IMR-90 (cell line): Measurements from ENCODE around the gene CD68. TPM values are rescaled to one million over a fixed set of nuclear protein-coding genes. Genes with fewer than 3 reads are reported as not detected.

Experiments used
- ATAC-seq: fragments of 200-7000 bp; cut with Tn5 transposase; 2 replicates; pipeline ENCODE4 v1.9.1; 2020; ENCODE audit warnings: low read depth, mild to moderate bottlenecking, moderate library complexity
- BruUV-seq: library from RNA; stranded (reverse); fragments of 400-500 nt; replicated peaks from 2 replicates; lab custom pipeline; 2021; lab: Mats Ljungman, UMichigan
- CTCF ChIA-PET: fragments of 300-600 bp; formaldehyde crosslinking; extraction: SDS; loops from one replicate; lab custom pipeline; 2021; ENCODE audit warnings: antibody characterized with exemption; lab: Yijun Ruan, JAX
- POLR2A ChIA-PET: fragments of 300-600 bp; sonication (Branson Sonifier 250); formaldehyde crosslinking; loops from one replicate; lab custom pipeline; 2022; ENCODE audit warnings: antibody characterized with exemption; ENCODE audit not compliant: unreplicated experiment; lab: Charles Lee
- DNase-seq: peaks from one replicate; pipeline ENCODE4 v3.0.0; 2013
- H2AFZ ChIP-seq: replicated peaks from 2 replicates; pipeline ENCODE3; 2013; ENCODE audit warnings: low read length, mild to moderate bottlenecking; ENCODE audit not compliant: poor library complexity
- H2AK5ac ChIP-seq: 2 replicates; pipeline ENCODE4 v1.6.1; 2013; ENCODE audit warnings: low read depth, low read length, inconsistent platforms
- H2AK9ac ChIP-seq: replicated peaks from 2 replicates; pipeline ENCODE3; 2013; ENCODE audit warnings: mild to moderate bottlenecking, low read depth, low read length, moderate library complexity; ENCODE audit not compliant: poor library complexity
- H2BK120ac ChIP-seq: 2 replicates; pipeline ENCODE4 v1.6.1; 2013; ENCODE audit warnings: low read depth, low read length, inconsistent platforms
- H2BK15ac ChIP-seq: 3 replicates; pipeline ENCODE4 v1.6.1; 2013; ENCODE audit warnings: low read depth, low read length, inconsistent platforms
- H2BK20ac ChIP-seq: 2 replicates; pipeline ENCODE4 v1.6.1; 2013; ENCODE audit warnings: low read depth, mild to moderate bottlenecking, inconsistent platforms, low read length, moderate library complexity
- H2BK5ac ChIP-seq: 2 replicates; pipeline ENCODE4 v1.6.1; 2013; ENCODE audit warnings: mild to moderate bottlenecking, low read depth, low read length, inconsistent platforms; ENCODE audit not compliant: poor library complexity, severe bottlenecking
- H3K14ac ChIP-seq: replicated peaks from 2 replicates; pipeline ENCODE4 v1.6.1; 2013; ENCODE audit warnings: low read depth, low read length, inconsistent platforms
- H3K18ac ChIP-seq: 2 replicates; pipeline ENCODE4 v1.6.1; 2013; ENCODE audit warnings: low read depth, low read length, control low read depth
- H3K23ac ChIP-seq: 2 replicates; pipeline ENCODE4 v1.6.1; 2013; ENCODE audit warnings: low read depth, low read length, inconsistent platforms
- H3K27ac ChIP-seq: 2 replicates; pipeline ENCODE4 v1.5.1; 2013; ENCODE audit warnings: mild to moderate bottlenecking, control low read depth, low read length; ENCODE audit not compliant: insufficient read depth
- H3K27me3 ChIP-seq: 2 replicates; pipeline ENCODE4 v1.6.1; 2013; ENCODE audit warnings: low read length; ENCODE audit not compliant: control insufficient read depth, insufficient read depth
- H3K36me3 ChIP-seq: 2 replicates; pipeline ENCODE4 v1.6.1; 2013; ENCODE audit warnings: low read length, mixed read lengths; ENCODE audit not compliant: control insufficient read depth, insufficient read depth
- H3K4ac ChIP-seq: 2 replicates; pipeline ENCODE4 v1.6.1; 2013; ENCODE audit warnings: low read depth, low read length, inconsistent platforms
- H3K4me1 ChIP-seq: 2 replicates; pipeline ENCODE4 v1.6.1; 2013; ENCODE audit warnings: low read length, mixed read lengths; ENCODE audit not compliant: control insufficient read depth, insufficient read depth
- H3K4me2 ChIP-seq: 2 replicates; pipeline ENCODE4 v1.6.1; 2013; ENCODE audit warnings: low read depth, mild to moderate bottlenecking, control low read depth, low read length, moderate library complexity
- H3K4me3 ChIP-seq: 2 replicates; pipeline ENCODE4 v1.5.1; 2013; ENCODE audit warnings: low read depth, mild to moderate bottlenecking, control low read depth, low read length, moderate library complexity; ENCODE audit not compliant: insufficient read depth
- H3K56ac ChIP-seq: 2 replicates; pipeline ENCODE4 v1.6.1; 2013; ENCODE audit warnings: low read length, inconsistent platforms; ENCODE audit not compliant: insufficient read depth; ENCODE audit errors: extremely low read depth
- H3K79me1 ChIP-seq, 2 experiments: 2 replicates each; pipeline ENCODE4 v1.6.1; 2013; ENCODE audit warnings: low read length in 2 of 2, inconsistent platforms in 1 of 2, low read depth in 1 of 2
- H3K9ac ChIP-seq: 2 replicates; pipeline ENCODE4 v1.6.1; 2013; ENCODE audit warnings: low read depth, low read length, control low read depth
- H3K9me1 ChIP-seq: 2 replicates; pipeline ENCODE4 v1.6.1; 2013; ENCODE audit warnings: low read length, inconsistent platforms; ENCODE audit not compliant: insufficient read depth
- H3K9me3 ChIP-seq: 2 replicates; pipeline ENCODE4 v1.6.1; 2013; ENCODE audit warnings: low read length; ENCODE audit not compliant: control insufficient read depth, insufficient read depth
- H4K20me1 ChIP-seq: 2 replicates; pipeline ENCODE4 v1.6.1; 2013; ENCODE audit warnings: low read length, inconsistent platforms; ENCODE audit not compliant: insufficient read depth
- H4K5ac ChIP-seq: 2 replicates; pipeline ENCODE4 v1.6.1; 2013; ENCODE audit warnings: mild to moderate bottlenecking, low read depth, low read length, control low read depth
- H4K8ac ChIP-seq, 2 experiments: 2 replicates each; pipeline ENCODE4 v1.6.1; 2013; ENCODE audit warnings: low read depth in 2 of 2, low read length in 2 of 2, control low read depth in 1 of 2, inconsistent platforms in 1 of 2
- H4K91ac ChIP-seq: 2 replicates; pipeline ENCODE4 v1.6.1; 2013; ENCODE audit warnings: low read depth, low read length, inconsistent platforms; ENCODE audit not compliant: insufficient read depth
- BHLHE40 ChIP-seq: fragments of 150-350 bp; IDR thresholded peaks from 2 replicates; pipeline ENCODE4 v1.6.1; 2016; ENCODE audit warnings: mild to moderate bottlenecking, low read depth, low read length
- CEBPB ChIP-seq: IDR thresholded peaks from 2 replicates; pipeline ENCODE4 v1.6.1; 2012; ENCODE audit warnings: low read depth, low read length, improper control_type of control experiment
- CHD1 ChIP-seq: IDR thresholded peaks from 2 replicates; pipeline ENCODE4 v1.6.1; 2012; ENCODE audit warnings: low read depth, low read length, improper control_type of control experiment
- ELK1 ChIP-seq: fragments of 150-350 bp; IDR thresholded peaks from 2 replicates; pipeline ENCODE4 v1.6.1; 2016; ENCODE audit warnings: low read depth, mild to moderate bottlenecking, low read length, moderate library complexity, borderline replicate concordance
- FOS ChIP-seq: fragments of 150-350 bp; IDR thresholded peaks from 2 replicates; pipeline ENCODE4 v1.6.1; 2016; ENCODE audit warnings: low read depth, low read length
- MAFK ChIP-seq: IDR thresholded peaks from 2 replicates; pipeline ENCODE4 v1.6.1; 2012; ENCODE audit warnings: low read depth, low read length, improper control_type of control experiment
- MAZ ChIP-seq: IDR thresholded peaks from 2 replicates; pipeline ENCODE4 v1.6.1; 2012; ENCODE audit warnings: low read depth, mild to moderate bottlenecking, low read length, improper control_type of control experiment, moderate library complexity, borderline replicate concordance
- NFE2L2 ChIP-seq: fragments of 150-350 bp; IDR thresholded peaks from 2 replicates; pipeline ENCODE4 v1.6.1; 2016; ENCODE audit warnings: low read depth, mild to moderate bottlenecking, low read length
- POLR2A ChIP-seq: IDR thresholded peaks from 2 replicates; pipeline ENCODE4 v1.6.1; 2012; ENCODE audit warnings: mild to moderate bottlenecking, low read depth, low read length
- RAD21 ChIP-seq: IDR thresholded peaks from 2 replicates; pipeline ENCODE4 v1.6.1; 2012; ENCODE audit warnings: low read length, improper control_type of control experiment
- RCOR1 ChIP-seq: IDR thresholded peaks from 2 replicates; pipeline ENCODE4 v1.6.1; 2012; ENCODE audit warnings: mild to moderate bottlenecking, low read length, improper control_type of control experiment; ENCODE audit not compliant: insufficient replicate concordance
- SMC3 ChIP-seq: fragments of 150-350 bp; IDR thresholded peaks from 2 replicates; pipeline ENCODE4 v1.6.1; 2016; ENCODE audit warnings: low read depth, mild to moderate bottlenecking, antibody characterized with exemption, low read length, moderate library complexity
- USF2 ChIP-seq: fragments of 150-350 bp; IDR thresholded peaks from 2 replicates; pipeline ENCODE4 v1.6.1; 2017; ENCODE audit warnings: mild to moderate bottlenecking, antibody characterized with exemption, low read length, low read depth
- WGBS, 2 experiments: methylation state at CpG; one replicate each; pipeline versions ENCODE4 v1.1.5 to v1.1.7; 2013; ENCODE audit warnings: missing lambda C conversion rate in 2 of 2; ENCODE audit not compliant: insufficient read length in 1 of 2; ENCODE audit errors: extremely low coverage in 2 of 2; 5-methylcytosine and 5-hydroxymethylcytosine counted together
- dilution Hi-C: fragments of 300-500 bp; cut with HindIII; formaldehyde crosslinking; loops from one replicate; pipeline ENCODE4 v1.14.3; 2018; ENCODE audit warnings: low sequenced_read_pairs; ENCODE audit not compliant: unreplicated experiment
- in situ Hi-C: fragments of 300-500 bp; cut with MboI; formaldehyde crosslinking; loops from 3 replicates; pipeline ENCODE4 v1.14.3; 2019; ENCODE audit warnings: low sequenced_read_pairs, inconsistent platforms, mixed read lengths
- intact Hi-C: fragments of 100-400 bp; cut with micrococcal nuclease; formaldehyde crosslinking; loops from 2 replicates; pipeline ENCODE4 v1.10.0; 2022
- polyA plus RNA-seq, 3 experiments: library from polyadenylated mRNA; depleted of rRNA; stranded (reverse); fragments of >200 nt; gene quantifications; 2 replicates each; pipeline ENCODE4 v1.2.3, GENCODE V29; 2012; ENCODE audit warnings: low replicate concordance in 1 of 3
- total RNA-seq: library from RNA; depleted of rRNA; stranded (reverse); fragments of >200 nt; gene quantifications from 2 replicates; pipeline ENCODE4 v1.2.3, GENCODE V29; 2012

The CD68 gene
- total and polyA plus RNA-seq, 2 of the 4 experiments (the other 2 are of a cell fraction) = 16.0 to 43.1 TPM

GRCh38 chr17:7580604-7581575, 1.5 kb downstream of the CD68 start:
- no TSS peak for BruUV-seq
- no peaks in the 10 kb centered on the region for H3K9me3 ChIP-seq
- H3K4ac ChIP-seq = no peak overlapping the region; the same call in 1 of the 2 replicates
- peak overlapping the region; percentile 10; the same call in 1 of the 2 replicates for H4K91ac ChIP-seq
- H3K36me3 ChIP-seq = peaks cover 35% of the 10 kb centered on the region
- dilution Hi-C loops = no loop called here
- peak overlapping the region; percentile 57 for H2AK9ac ChIP-seq
- peaks cover 14 to 82% of the 10 kb centered on the region in 2 experiments for H3K79me1 ChIP-seq
- in situ Hi-C loops = no loop called here
- peaks cover 20% of the 10 kb centered on the region for H3K9me1 ChIP-seq
- H2BK15ac ChIP-seq = no peak overlapping the region
- H3K4me1 ChIP-seq = peaks cover 27% of the 10 kb centered on the region
- no peak overlapping the region for H3K23ac ChIP-seq
- intact Hi-C loops = no loop called here
- no peaks in the 10 kb centered on the region for H3K27me3 ChIP-seq
- H3K14ac ChIP-seq = no peak overlapping the region
- no peak overlapping the region for H2AFZ ChIP-seq
- H3K4me2 ChIP-seq = no peak overlapping the region
- DNase-seq (no peak), ATAC-seq (no peak)
- H4K20me1 ChIP-seq = peaks cover 37% of the 10 kb centered on the region
- ChIA-PET CTCF (interaction anchor here (0.6 kb wide), 1 partner anchor 35 kb away, joined by 4 read pairs; no protein-coding TSS in a partner anchor), POLR2A (interaction anchor here (0.5 kb wide), 1 partner anchor 8 kb away, joined by 3 read pairs; no protein-coding TSS in a partner anchor)
- no peak overlapping the region for H4K8ac ChIP-seq
- no peak overlapping the region for H3K9ac ChIP-seq
- H2AK5ac ChIP-seq = peak overlapping the region; percentile 26; the same call in 1 of the 2 replicates
- no peak overlapping the region for H3K18ac ChIP-seq
- 75% methylated on average over 5 of the region's 23 CpGs; no CpG with 5 or more reads in 1 of the 2 experiments for WGBS, 2 experiments
- no peak overlapping the region for H2BK120ac ChIP-seq
- H3K27ac ChIP-seq = no peak overlapping the region
- H3K4me3 ChIP-seq = no peak overlapping the region
- H3K56ac ChIP-seq = no peak overlapping the region
- peak overlapping the region; percentile 76 for H2BK5ac ChIP-seq
- no peak overlapping the region for H4K5ac ChIP-seq
- no peak overlapping the region for H2BK20ac ChIP-seq
- TF ChIP-seq SMC3 (no peak), BHLHE40 (no peak), CHD1 (no peak), USF2 (no peak), ELK1 (no peak), FOS (no peak), POLR2A (no peak), MAFK (no peak), RAD21 (no peak), MAZ (no peak), RCOR1 (no peak), NFE2L2 (no peak), CEBPB (no peak)
